HL-60 (cell line): ENCODE data around the gene C2orf69.

Source experiments
- POLR2AphosphoS5 ChIP-seq: IDR thresholded peaks from 2 replicates; pipeline ENCODE4 v1.6.1; 2012; ENCODE audit warnings: low read depth
- TF ChIP-seq, protein P1 (sequence below): IDR thresholded peaks from one replicate; pipeline ENCODE4 v1.5.1; 2011; ENCODE audit warnings: low read length, control low read depth, inconsistent platforms; ENCODE audit not compliant: insufficient read depth

- TF ChIP-seq, protein P1, sequence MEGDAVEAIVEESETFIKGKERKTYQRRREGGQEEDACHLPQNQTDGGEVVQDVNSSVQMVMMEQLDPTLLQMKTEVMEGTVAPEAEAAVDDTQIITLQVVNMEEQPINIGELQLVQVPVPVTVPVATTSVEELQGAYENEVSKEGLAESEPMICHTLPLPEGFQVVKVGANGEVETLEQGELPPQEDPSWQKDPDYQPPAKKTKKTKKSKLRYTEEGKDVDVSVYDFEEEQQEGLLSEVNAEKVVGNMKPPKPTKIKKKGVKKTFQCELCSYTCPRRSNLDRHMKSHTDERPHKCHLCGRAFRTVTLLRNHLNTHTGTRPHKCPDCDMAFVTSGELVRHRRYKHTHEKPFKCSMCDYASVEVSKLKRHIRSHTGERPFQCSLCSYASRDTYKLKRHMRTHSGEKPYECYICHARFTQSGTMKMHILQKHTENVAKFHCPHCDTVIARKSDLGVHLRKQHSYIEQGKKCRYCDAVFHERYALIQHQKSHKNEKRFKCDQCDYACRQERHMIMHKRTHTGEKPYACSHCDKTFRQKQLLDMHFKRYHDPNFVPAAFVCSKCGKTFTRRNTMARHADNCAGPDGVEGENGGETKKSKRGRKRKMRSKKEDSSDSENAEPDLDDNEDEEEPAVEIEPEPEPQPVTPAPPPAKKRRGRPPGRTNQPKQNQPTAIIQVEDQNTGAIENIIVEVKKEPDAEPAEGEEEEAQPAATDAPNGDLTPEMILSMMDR: no peak
- no peak for TF ChIP-seq POLR2AphosphoS5
Measured at GRCh38 chr2:199966405-199966804, 55.3 kb downstream of the C2orf69 start.
